ENCODE data around the gene PAX2. TPM values are rescaled to one million over a fixed set of nuclear protein-coding genes. Genes with fewer than 3 reads are reported as not detected.

The PAX2 gene
- total RNA-seq, 2 experiments from 2014 or later = not detected

GRCh38 chr10:100810091-100810834 is 64.9 kb downstream of the PAX2 start:
- H3K27ac Mint-ChIP-seq = no peak overlapping the region
- H3K4me1 Mint-ChIP-seq (ENCODE audit: low read depth) = no peaks in the 10 kb centered on the region
- POLR2A ChIA-PET = no interaction called here
- DNase-seq = no peak
- no peak for TF ChIP-seq CTCF (IDR thresholded peaks at IDR 0.05)
- peaks cover 41% of the 10 kb centered on the region for H3K27me3 Mint-ChIP-seq
- ATAC-seq = no peak
- H3K36me3 Mint-ChIP-seq (ENCODE audit: low read depth) = no peaks in the 10 kb centered on the region
- CTCF ChIA-PET = interaction anchor here (1.2 kb wide), 1 partner anchor 14 kb away, joined by 3 read pairs; no protein-coding TSS in a partner anchor
- intact Hi-C loops (cut with micrococcal nuclease) = no loop called here
- no peaks in the 10 kb centered on the region for H3K9me3 Mint-ChIP-seq
- H3K4me3 Mint-ChIP-seq = no peak overlapping the region

GRCh38 chr10:100810835-100811116 is 65.4 kb downstream of the PAX2 start:
- no peak for ATAC-seq
- no peaks in the 10 kb centered on the region for H3K9me3 Mint-ChIP-seq
- intact Hi-C loops (cut with micrococcal nuclease) = no loop called here
- no peak overlapping the region for H3K4me3 Mint-ChIP-seq
- no peaks in the 10 kb centered on the region for H3K36me3 Mint-ChIP-seq (ENCODE audit: low read depth)
- H3K27ac Mint-ChIP-seq = no peak overlapping the region
- TF ChIP-seq CTCF (IDR thresholded peaks at IDR 0.05) = no peak
- H3K4me1 Mint-ChIP-seq (ENCODE audit: low read depth) = no peaks in the 10 kb centered on the region
- POLR2A ChIA-PET = no interaction called here
- CTCF ChIA-PET = no interaction called here
- DNase-seq = no peak
- H3K27me3 Mint-ChIP-seq = peaks cover 38% of the 10 kb centered on the region

- ChIA-PET CTCF (no interaction called here), POLR2A (no interaction called here)
- no peak for TF ChIP-seq CTCF (IDR thresholded peaks at IDR 0.05)
- H3K36me3 Mint-ChIP-seq (ENCODE audit: low read depth) = no peaks in the 10 kb centered on the region
- H3K9me3 Mint-ChIP-seq = no peaks in the 10 kb centered on the region
- H3K27me3 Mint-ChIP-seq = peaks cover 34% of the 10 kb centered on the region
- intact Hi-C loops (cut with micrococcal nuclease) = no loop called here
- H3K4me1 Mint-ChIP-seq (ENCODE audit: low read depth) = no peaks in the 10 kb centered on the region
- no peak overlapping the region for H3K27ac Mint-ChIP-seq
- DNase-seq (no peak), ATAC-seq (no peak)
- no peak overlapping the region for H3K4me3 Mint-ChIP-seq
Measured at GRCh38 chr10:100811261-100811660, 65.9 kb downstream of the PAX2 start.

GRCh38 chr10:100811752-100812750 is 66.7 kb downstream of the PAX2 start:
- Mint-ChIP-seq H3K36me3 (ENCODE audit: low read depth) (no peaks in the 10 kb centered on the region), H3K9me3 (no peaks in the 10 kb centered on the region), H3K27me3 (peaks cover 31% of the 10 kb centered on the region), H3K4me3 (no peak overlapping the region), H3K27ac (no peak overlapping the region), H3K4me1 (ENCODE audit: low read depth) (no peaks in the 10 kb centered on the region)
- DNase-seq (no peak), ATAC-seq (no peak)
- ChIA-PET CTCF (interaction anchor here (1.2 kb wide), 1 partner anchor 60 kb away, joined by 3 read pairs; no protein-coding TSS in a partner anchor), POLR2A (no interaction called here)
- intact Hi-C loops (cut with micrococcal nuclease) = no loop called here
- no peak for TF ChIP-seq CTCF (IDR thresholded peaks at IDR 0.05)

GRCh38 chr10:100812978-100813377 is 67.6 kb downstream of the PAX2 start:
- Mint-ChIP-seq H3K27ac (no peak overlapping the region), H3K9me3 (no peaks in the 10 kb centered on the region), H3K36me3 (ENCODE audit: low read depth) (no peaks in the 10 kb centered on the region), H3K4me3 (no peak overlapping the region), H3K27me3 (peaks cover 29% of the 10 kb centered on the region), H3K4me1 (ENCODE audit: low read depth) (no peaks in the 10 kb centered on the region)
- no peak for TF ChIP-seq CTCF (IDR thresholded peaks at IDR 0.05)
- DNase-seq = no peak
- POLR2A ChIA-PET = no interaction called here
- CTCF ChIA-PET = interaction anchor here (1.2 kb wide), 1 partner anchor 59 kb away, joined by 3 read pairs; no protein-coding TSS in a partner anchor
- intact Hi-C loops (cut with micrococcal nuclease) = no loop called here
- no peak for ATAC-seq
